Measurements from ENCODE around the gene RAB3D.

Gene RAB3D

DNA sequence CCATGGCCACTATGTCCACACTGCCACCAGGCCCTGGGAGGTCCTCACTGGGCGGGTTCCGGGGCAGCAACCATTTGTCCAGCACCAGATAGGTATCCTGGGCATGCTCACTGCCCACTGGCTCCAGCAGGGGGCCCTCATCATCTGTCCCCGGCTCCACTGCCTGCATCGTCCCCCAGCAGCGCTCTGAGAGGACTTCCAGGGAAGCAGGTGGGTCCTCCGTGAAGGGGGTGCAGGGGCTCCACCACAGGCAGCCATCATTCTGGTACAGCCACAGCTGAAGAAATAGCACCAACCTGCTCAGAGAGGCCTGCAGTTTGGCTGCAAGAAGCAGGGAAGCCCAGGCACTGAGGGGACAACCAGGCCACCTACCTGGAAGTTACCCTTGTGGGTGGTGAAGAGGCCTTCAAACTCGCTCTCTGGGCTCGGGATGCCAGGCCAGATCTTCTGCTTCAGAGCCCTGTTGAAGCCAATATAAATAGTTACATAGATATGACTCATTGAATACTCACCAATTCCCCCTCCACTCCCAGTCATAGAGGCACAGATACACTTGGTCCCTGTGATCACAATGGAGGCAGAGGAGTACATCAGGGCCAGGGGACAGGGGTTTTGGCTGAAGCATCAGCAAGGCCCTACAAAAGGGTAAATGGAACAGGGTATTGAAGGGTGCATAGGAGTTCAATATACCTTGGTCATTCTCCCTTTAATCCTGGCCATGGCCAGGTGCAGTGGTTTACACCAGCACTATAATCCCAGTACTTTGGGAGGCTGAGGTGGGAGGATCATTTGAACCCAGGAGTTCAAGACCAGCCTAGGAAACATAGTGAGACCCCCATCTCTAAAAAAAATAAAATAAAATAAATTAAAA is 39.1 kb upstream of the RAB3D start (continued):
- TF ChIP-seq ZNF645 (tag by site-specific recombination; IDR thresholded peaks at IDR 0.05) = no peak
- peak; percentile 31; the same call in 1 of the 2 replicates for TF ChIP-seq GLIS2 (tag by site-specific recombination; IDR thresholded peaks at IDR 0.05)
- TF ChIP-seq ZFP3 (tag by site-specific recombination; IDR thresholded peaks at IDR 0.05; ENCODE audit: low read depth) = peak; percentile 98
- no peak for TF ChIP-seq ZNF10 (tag by site-specific recombination; IDR thresholded peaks at IDR 0.05)
- TF ChIP-seq, protein P1, sequence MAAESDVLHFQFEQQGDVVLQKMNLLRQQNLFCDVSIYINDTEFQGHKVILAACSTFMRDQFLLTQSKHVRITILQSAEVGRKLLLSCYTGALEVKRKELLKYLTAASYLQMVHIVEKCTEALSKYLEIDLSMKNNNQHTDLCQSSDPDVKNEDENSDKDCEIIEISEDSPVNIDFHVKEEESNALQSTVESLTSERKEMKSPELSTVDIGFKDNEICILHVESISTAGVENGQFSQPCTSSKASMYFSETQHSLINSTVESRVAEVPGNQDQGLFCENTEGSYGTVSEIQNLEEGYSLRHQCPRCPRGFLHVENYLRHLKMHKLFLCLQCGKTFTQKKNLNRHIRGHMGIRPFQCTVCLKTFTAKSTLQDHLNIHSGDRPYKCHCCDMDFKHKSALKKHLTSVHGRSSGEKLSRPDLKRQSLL (tag by site-specific recombination; IDR thresholded peaks at IDR 0.05) = no peak
- TF ChIP-seq ZNF660 (tag by site-specific recombination; IDR thresholded peaks at IDR 0.05) = peak; percentile 83; the same call in 1 of the 2 replicates
- TF ChIP-seq CTCF (tag by site-specific recombination; IDR thresholded peaks at IDR 0.05) = peak; percentile 79; the same call in 1 of the 2 replicates
- peak; percentile 54; the same call in 1 of the 2 replicates for TF ChIP-seq ZBTB17 (tag by site-specific recombination; IDR thresholded peaks at IDR 0.05)
- peak; percentile 34; the same call in 1 of the 2 replicates for TF ChIP-seq ZNF335 (tag by site-specific recombination; conservative IDR thresholded peaks at IDR 0.05)
- TF ChIP-seq ZNF398 (tag by site-specific recombination; IDR thresholded peaks at IDR 0.05) = peak; percentile 34; the same call in 1 of the 2 replicates
- 0 out of 2 replicates have a peak, but pooled peaks have one; percentile 28 for TF ChIP-seq ZNF629 (tag by site-specific recombination; IDR thresholded peaks at IDR 0.05)
- TF ChIP-seq GLIS1 (tag by site-specific recombination; IDR thresholded peaks at IDR 0.05) = peak; percentile 52

DNA sequence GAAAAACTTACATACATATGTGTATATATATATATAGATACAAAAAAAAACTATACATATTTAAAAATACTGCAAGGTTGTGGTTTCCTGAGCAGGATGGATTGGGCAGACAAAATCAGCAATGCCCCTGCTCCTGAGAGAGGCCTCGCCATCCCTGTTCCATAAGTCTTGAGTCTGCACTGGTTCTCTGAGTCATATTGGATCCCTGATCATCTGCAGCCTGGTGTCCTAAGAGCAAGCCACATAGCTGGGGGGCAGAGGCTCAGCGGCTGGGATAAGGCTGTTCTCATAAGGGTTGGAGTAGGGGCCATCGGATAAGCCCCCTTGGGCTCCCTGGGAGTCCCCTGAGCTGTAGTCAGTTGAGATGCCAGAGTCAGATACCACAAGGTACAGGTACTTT is 38.3 kb upstream of the RAB3D start:
- TF ChIP-seq, protein P2, sequence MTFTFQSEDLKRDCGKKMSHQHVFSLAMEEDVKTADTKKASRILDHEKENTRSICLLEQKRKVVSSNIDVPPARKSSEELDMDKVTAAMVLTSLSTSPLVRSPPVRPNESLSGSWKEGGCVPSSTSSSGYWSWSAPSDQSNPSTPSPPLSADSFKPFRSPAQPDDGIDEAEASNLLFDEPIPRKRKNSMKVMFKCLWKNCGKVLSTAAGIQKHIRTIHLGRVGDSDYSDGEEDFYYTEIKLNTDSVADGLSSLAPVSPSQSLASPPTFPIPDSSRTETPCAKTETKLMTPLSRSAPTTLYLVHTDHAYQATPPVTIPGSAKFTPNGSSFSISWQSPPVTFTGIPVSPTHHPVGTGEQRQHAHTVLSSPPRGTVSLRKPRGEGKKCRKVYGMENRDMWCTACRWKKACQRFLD (tag by site-specific recombination; IDR thresholded peaks at IDR 0.05) = no peak
- no peak for TF ChIP-seq KLF1 (tag by site-specific recombination; IDR thresholded peaks at IDR 0.05)
- TF ChIP-seq MZF1 (tag by site-specific recombination; IDR thresholded peaks at IDR 0.05; ENCODE audit: borderline replicate concordance) = no peak
- Histone ChIP-seq H3K4me3 (ENCODE audit: low read depth, low read length) (no peak overlapping the region), H3K9me3 (ENCODE audit: control insufficient read depth, insufficient read depth, low read depth, low read length) (no peaks in the 10 kb centered on the region), H3K36me3 (ENCODE audit: control insufficient read depth in 2 of 2, insufficient read depth in 1 of 2, low read length in 2 of 2) (peaks cover 0 to 21% of the 10 kb centered on the region in 2 experiments; a peak in 2 of 3 replicates), H3K4me1 (ENCODE audit: control insufficient read depth, insufficient read depth, low read length) (peaks cover 4% of the 10 kb centered on the region; the same call in 1 of the 2 replicates), H3K27ac (ENCODE audit: extremely low read depth, low read depth, low read length) (no peak overlapping the region)
- ChIA-PET POLR2A (interaction anchor here (0.6 to 1.7 kb wide), 3 partner anchors 68 to 181 kb away, joined by 3 to 13 read pairs (median 4); partner anchors contain the start of gene ELOF1), CTCF (interaction anchor here (0.6 to 2.1 kb wide), 17 partner anchors 13 to 894 kb away, joined by 3 to 11 read pairs (median 4); partner anchors contain the start of genes ODAD3, PRKCSH and TSPAN16)
